OCI-LY3 (cell line): ENCODE data around the gene APBA1.

Source experiments
- H2AFZ ChIP-seq: fragments of 200-600, 300-600 bp; shearing (Covaris generic); 2 replicates; pipeline ENCODE4 v1.6.0; 2014; ENCODE audit warnings: antibody characterized with exemption, low read depth, low read length
- H3K27ac ChIP-seq: fragments of 200-600, 300-600 bp; sonication (generic); 2 replicates; pipeline ENCODE4 v1.5.1; 2014; ENCODE audit warnings: mild to moderate bottlenecking, low read length, moderate library complexity, mixed read lengths
- H3K27me3 ChIP-seq: fragments of 200-600, 300-600 bp; sonication (generic); 2 replicates; pipeline ENCODE4 v1.6.1; 2014; ENCODE audit warnings: low read depth, low read length, mixed read lengths
- H3K36me3 ChIP-seq: fragments of 200-600, 300-600 bp; sonication (generic); replicated peaks from 2 replicates; pipeline ENCODE3; 2014; ENCODE audit warnings: low read depth, low read length, mixed read lengths
- H3K4me1 ChIP-seq: fragments of 300-600, 200-600 bp; sonication (generic); 2 replicates; pipeline ENCODE4 v1.6.1; 2014; ENCODE audit warnings: low read length, mixed read lengths
- H3K4me2 ChIP-seq: fragments of 200-600, 300-600 bp; sonication (generic); 2 replicates; pipeline ENCODE4 v1.6.1; 2014; ENCODE audit warnings: low read length, mixed read lengths
- H3K4me3 ChIP-seq: fragments of 300-600, 200-600 bp; sonication (generic); 2 replicates; pipeline ENCODE4 v1.5.1; 2014; ENCODE audit warnings: antibody characterized with exemption, mild to moderate bottlenecking, low read length, moderate library complexity
- H3K79me2 ChIP-seq: fragments of 300-600, 200-600 bp; shearing (Covaris generic); 2 replicates; pipeline ENCODE4 v1.6.1; 2014; ENCODE audit warnings: mild to moderate bottlenecking, low read length, mixed read lengths
- H3K9ac ChIP-seq: fragments of 300-600, 200-600 bp; shearing (Covaris generic); 2 replicates; pipeline ENCODE4 v1.6.0; 2014; ENCODE audit warnings: mild to moderate bottlenecking, low read length, moderate library complexity
- H3K9me3 ChIP-seq: fragments of 200-600, 300-600 bp; shearing (Covaris generic); 2 replicates; pipeline ENCODE4 v1.6.1; 2014; ENCODE audit warnings: low read length, mixed read lengths; ENCODE audit not compliant: insufficient read depth
- H4K20me1 ChIP-seq: fragments of 200-600, 300-600 bp; sonication (generic); 2 replicates; pipeline ENCODE4 v1.6.1; 2016; ENCODE audit warnings: low read length, mixed read lengths; ENCODE audit not compliant: insufficient read depth
- EZH2phosphoT487 ChIP-seq: fragments of 200-600 bp; shearing (Covaris generic); IDR thresholded peaks from 2 replicates; pipeline ENCODE4 v1.6.1; 2018; ENCODE audit warnings: antibody characterized with exemption, mixed run types, low read depth
- TF ChIP-seq, protein P1 (sequence below): fragments of 200-600, 300-600 bp; sonication (generic); IDR thresholded peaks from 2 replicates; pipeline ENCODE4 v1.5.1; 2014; ENCODE audit warnings: antibody characterized with exemption, low read length, low read depth

APBA1 gene

DNA sequence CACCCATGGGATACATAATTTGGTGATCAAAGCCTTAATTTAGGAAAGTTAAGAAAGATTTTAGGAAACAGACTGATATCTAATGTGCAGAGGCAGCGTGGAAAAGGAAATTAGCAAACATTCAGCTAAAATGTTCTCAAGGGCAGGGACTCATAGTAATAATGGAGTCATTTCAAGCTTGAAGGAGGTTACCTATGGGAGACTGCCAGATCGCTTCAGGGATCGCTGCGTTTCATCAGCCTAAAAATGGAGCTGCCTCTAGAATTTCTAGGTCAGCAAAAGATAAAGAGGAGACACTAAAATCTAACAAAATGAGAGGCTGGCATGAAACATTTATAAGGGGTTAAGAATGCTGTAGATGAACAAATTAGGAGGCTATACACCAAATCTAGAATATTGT, 115.5 kb downstream of the APBA1 start:
- Histone ChIP-seq H3K27me3 (peaks cover 52% of the 10 kb centered on the region), H3K9ac (no peak overlapping the region), H3K4me3 (no peak overlapping the region), H2AFZ (no peak overlapping the region), H3K4me1 (no peaks in the 10 kb centered on the region), H3K79me2 (no peaks in the 10 kb centered on the region), H3K27ac (no peak overlapping the region), H3K9me3 (no peaks in the 10 kb centered on the region), H3K36me3 (no peaks in the 10 kb centered on the region), H4K20me1 (no peaks in the 10 kb centered on the region), H3K4me2 (no peak overlapping the region)
- TF ChIP-seq EZH2phosphoT487 = no peak
- TF ChIP-seq, protein P1, sequence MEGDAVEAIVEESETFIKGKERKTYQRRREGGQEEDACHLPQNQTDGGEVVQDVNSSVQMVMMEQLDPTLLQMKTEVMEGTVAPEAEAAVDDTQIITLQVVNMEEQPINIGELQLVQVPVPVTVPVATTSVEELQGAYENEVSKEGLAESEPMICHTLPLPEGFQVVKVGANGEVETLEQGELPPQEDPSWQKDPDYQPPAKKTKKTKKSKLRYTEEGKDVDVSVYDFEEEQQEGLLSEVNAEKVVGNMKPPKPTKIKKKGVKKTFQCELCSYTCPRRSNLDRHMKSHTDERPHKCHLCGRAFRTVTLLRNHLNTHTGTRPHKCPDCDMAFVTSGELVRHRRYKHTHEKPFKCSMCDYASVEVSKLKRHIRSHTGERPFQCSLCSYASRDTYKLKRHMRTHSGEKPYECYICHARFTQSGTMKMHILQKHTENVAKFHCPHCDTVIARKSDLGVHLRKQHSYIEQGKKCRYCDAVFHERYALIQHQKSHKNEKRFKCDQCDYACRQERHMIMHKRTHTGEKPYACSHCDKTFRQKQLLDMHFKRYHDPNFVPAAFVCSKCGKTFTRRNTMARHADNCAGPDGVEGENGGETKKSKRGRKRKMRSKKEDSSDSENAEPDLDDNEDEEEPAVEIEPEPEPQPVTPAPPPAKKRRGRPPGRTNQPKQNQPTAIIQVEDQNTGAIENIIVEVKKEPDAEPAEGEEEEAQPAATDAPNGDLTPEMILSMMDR = no peak

DNA sequence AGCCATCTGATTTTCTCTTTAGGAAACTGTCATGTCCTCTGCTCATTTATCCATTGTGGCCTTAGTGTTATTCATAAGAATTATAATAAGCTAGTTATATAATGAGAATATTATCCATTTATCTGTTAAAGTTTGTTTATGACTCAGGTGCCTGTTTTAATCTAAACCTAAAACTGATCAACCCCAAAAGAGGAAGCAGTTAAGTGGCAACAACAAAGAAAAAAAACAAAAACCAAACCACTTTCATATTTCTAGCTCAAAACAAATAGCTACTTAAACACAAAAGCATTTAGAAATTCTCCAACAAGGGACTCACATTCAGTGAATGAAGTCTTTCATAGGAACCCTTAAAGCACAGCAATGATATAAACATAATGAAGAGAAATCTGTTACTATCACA, 116.4 kb downstream of the APBA1 start:
- H3K36me3 ChIP-seq = no peaks in the 10 kb centered on the region
- H4K20me1 ChIP-seq = no peaks in the 10 kb centered on the region
- no peaks in the 10 kb centered on the region for H3K4me1 ChIP-seq
- no peak overlapping the region for H3K27ac ChIP-seq
- no peak for TF ChIP-seq EZH2phosphoT487
- TF ChIP-seq, protein P1 = no peak
- H3K4me2 ChIP-seq = no peak overlapping the region
- peaks cover 52% of the 10 kb centered on the region for H3K27me3 ChIP-seq
- H3K79me2 ChIP-seq = no peaks in the 10 kb centered on the region
- H3K4me3 ChIP-seq = no peak overlapping the region
- H2AFZ ChIP-seq = no peak overlapping the region
- H3K9me3 ChIP-seq = no peaks in the 10 kb centered on the region
- H3K9ac ChIP-seq = no peak overlapping the region

DNA sequence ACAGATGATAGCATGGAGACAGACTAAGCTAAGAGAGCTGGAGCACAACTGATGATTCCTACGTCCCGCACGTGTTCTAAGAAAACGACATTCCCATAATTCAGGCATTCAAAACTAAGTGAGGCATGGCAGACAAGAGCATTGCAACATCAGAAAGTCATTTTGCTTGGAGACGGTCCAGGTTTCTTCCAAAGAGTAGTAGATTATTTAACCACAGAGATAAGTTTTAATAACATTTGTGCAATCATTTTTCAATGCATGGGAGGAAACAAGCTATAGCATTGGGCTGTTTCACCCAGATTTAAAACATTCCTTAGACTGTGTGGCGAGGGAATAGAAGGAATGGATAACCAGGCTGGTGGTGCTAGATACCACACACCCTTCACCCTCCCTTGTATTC, 117.2 kb downstream of the APBA1 start:
- no peak overlapping the region for H3K4me3 ChIP-seq
- H3K27me3 ChIP-seq = peaks cover 52% of the 10 kb centered on the region
- H3K4me2 ChIP-seq = no peak overlapping the region
- no peaks in the 10 kb centered on the region for H3K36me3 ChIP-seq
- TF ChIP-seq EZH2phosphoT487 = no peak
- TF ChIP-seq, protein P1 = no peak
- no peaks in the 10 kb centered on the region for H4K20me1 ChIP-seq
- no peak overlapping the region for H3K9ac ChIP-seq
- H3K4me1 ChIP-seq = no peaks in the 10 kb centered on the region
- no peaks in the 10 kb centered on the region for H3K79me2 ChIP-seq
- no peaks in the 10 kb centered on the region for H3K9me3 ChIP-seq
- H2AFZ ChIP-seq = no peak overlapping the region
- H3K27ac ChIP-seq = no peak overlapping the region

DNA sequence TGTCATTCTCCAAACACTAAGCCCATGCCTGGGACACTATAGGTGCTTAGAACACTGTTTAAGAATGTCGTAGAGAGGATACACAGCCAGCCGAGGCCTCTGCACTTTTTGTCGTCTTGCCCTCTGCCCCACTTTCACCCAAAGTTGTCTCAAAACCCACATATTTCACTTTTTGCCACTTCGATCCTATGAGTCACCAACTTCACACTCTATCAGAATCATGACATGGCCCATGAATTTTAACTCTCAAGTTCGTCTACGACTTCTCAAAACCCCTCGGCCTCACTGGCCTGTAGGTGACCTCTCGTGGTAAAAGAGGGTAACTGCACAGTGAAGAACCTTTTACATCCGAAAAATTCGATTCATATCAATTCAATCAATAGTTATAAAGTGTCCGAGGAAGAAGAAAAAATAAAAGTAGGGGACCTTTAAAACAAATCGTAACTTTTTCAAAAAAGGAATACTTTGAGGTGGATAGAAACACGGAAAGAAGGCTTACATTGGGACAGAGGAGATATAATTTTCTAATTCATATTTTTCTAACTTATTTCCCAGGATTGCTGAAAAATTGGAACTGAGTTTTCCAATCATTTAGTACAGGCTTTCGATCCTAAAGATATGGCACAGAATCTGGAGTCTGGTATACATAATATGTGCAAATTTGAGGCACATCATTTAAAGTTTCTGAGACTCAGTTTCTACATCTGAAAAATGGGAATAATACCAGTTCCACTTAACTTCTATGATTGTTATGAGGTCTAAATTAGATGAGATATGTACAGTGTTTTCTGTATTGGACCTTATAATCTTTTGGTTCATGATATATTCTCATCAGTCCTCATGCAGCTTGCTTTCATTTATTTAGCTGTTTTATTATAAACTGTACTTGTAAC, 122.6 kb downstream of the APBA1 start:
- Histone ChIP-seq H4K20me1 (no peaks in the 10 kb centered on the region), H3K27me3 (peaks cover 63% of the 10 kb centered on the region), H3K27ac (no peak overlapping the region), H3K4me2 (peak overlapping the region; percentile 60), H2AFZ (no peak overlapping the region), H3K9ac (no peak overlapping the region), H3K4me3 (0 out of 2 replicates have a peak overlapping the region, but pooled peaks have one; percentile 41), H3K79me2 (no peaks in the 10 kb centered on the region), H3K9me3 (no peaks in the 10 kb centered on the region), H3K4me1 (peaks cover 8% of the 10 kb centered on the region), H3K36me3 (no peaks in the 10 kb centered on the region)
- TF ChIP-seq, protein P1 = peak; percentile 93
- no peak for TF ChIP-seq EZH2phosphoT487
